Activated naive CD4-positive, alpha-beta T cell treated with anti-CD3 and anti-CD28 coated beads, Interleukin-2, amount 50 U/mL, for 72 hours (primary cell): ENCODE data around the gene COA3. TPM values are rescaled to one million over a fixed set of nuclear protein-coding genes. Genes with fewer than 3 reads are reported as not detected.

Source experiments
- ATAC-seq, 2 donors: fragments of 150-1000 bp; cut with Tn5 transposase; 2 replicates each; pipeline ENCODE4 v1.10.0; 2021; ENCODE audit warnings: mild to moderate bottlenecking in 2 of 2, moderate library complexity in 2 of 2
- DNase-seq, 2 donors: peaks; one replicate each; pipeline ENCODE4 v3.0.0; 2021 to 2022; ENCODE audit warnings: low spot score in 2 of 2
- H3K27ac Mint-ChIP-seq, 2 donors: one replicate each; pipeline ENCODE4 v1.8.0; 2022; ENCODE audit warnings: mild to moderate bottlenecking in 2 of 2, mixed read lengths in 2 of 2
- H3K36me3 Mint-ChIP-seq, 2 donors: one replicate each; pipeline ENCODE4 v1.8.0; 2022; ENCODE audit warnings: mixed read lengths in 2 of 2
- H3K9me3 Mint-ChIP-seq, 2 donors: one replicate each; pipeline ENCODE4 v1.8.0; 2022; ENCODE audit warnings: mixed read lengths in 2 of 2
- total RNA-seq, 2 donors: library from RNA; stranded (reverse); gene quantifications; one replicate each; pipeline ENCODE4 v1.2.3, GENCODE V29; 2022

The COA3 gene
- total RNA-seq, 2 donors from 2014 or later: 14.8 to 32.7 TPM

DNA sequence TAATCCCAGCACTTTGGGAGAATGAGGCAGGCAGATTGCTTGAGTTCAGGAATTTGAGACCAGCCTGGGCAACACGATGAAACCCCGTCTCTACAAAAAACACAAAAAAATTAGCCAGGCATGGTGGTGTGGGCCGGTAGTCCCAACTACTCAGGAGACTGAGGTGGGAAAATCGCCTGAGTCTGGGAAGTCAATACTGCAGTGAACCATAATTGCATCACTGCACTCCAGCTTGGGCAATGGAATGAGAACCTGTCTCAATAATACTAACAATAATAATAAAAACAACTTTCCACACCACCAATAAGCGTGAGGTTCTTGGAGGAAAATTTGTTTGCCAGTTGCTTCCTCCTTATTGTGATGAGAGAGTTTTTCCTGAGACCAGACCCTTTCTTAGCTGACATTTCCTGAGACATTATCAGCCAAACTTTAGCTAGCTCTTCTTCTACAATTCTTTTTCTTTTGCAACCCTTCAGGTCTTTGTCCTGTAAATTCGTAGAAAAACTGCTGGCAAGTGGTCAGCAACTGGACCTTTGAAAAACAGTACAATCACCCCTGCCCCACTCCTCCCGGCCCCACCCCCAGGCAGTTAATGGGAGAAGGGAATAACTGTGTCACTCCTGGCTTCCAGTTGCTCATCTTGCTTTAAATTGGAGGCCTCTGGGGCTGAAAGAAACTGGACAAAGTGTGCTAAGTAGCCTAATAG is 50.1 kb downstream of the COA3 start:
- ATAC-seq: no peak
- no peaks in the 10 kb centered on the region for H3K9me3 Mint-ChIP-seq
- no peak overlapping the region for H3K27ac Mint-ChIP-seq
- peaks cover 0 to 12% of the 10 kb centered on the region in 2 donors for H3K36me3 Mint-ChIP-seq
- DNase-seq: no peak

Other genes starting within 250 kb of the COA3 start
- 1 to 10 TPM in 1 of 2 donors, under 1 TPM in 1; 0.76 to 1.7 TPM for gene HSD17B1, start 245.8 kb downstream of the COA3 start, total RNA-seq
- 100 to 1,000 TPM in 1 of 2 donors, 10 to 100 TPM in 1; 86.4 to 124 TPM for gene COASY, start 236.6 kb downstream of the COA3 start, total RNA-seq
- gene MLX, start 231.6 kb downstream of the COA3 start, total RNA-seq: 10 to 100 TPM; 44.3 to 60.5 TPM
- 10 to 100 TPM; 24.7 to 52.5 TPM for gene PSMC3IP, start 221.0 kb downstream of the COA3 start, total RNA-seq
- 10 to 100 TPM; 39.4 to 44.8 TPM for gene RETREG3, start 189.3 kb downstream of the COA3 start, total RNA-seq
- 100 to 1,000 TPM in 1 of 2 donors, 10 to 100 TPM in 1; 56.3 to 151 TPM for gene TUBG1, start 189.0 kb downstream of the COA3 start, total RNA-seq
- 10 to 100 TPM; 12.7 to 23.3 TPM for gene TUBG2, start 139.4 kb downstream of the COA3 start, total RNA-seq
- 1 to 10 TPM; 1.2 to 2.9 TPM for gene PLEKHH3, start 121.7 kb downstream of the COA3 start, total RNA-seq
- gene CCR10, start 116.9 kb downstream of the COA3 start, total RNA-seq: 1 to 10 TPM in 1 of 2 donors, under 1 TPM in 1; 0.78 to 1.0 TPM
- 1 to 10 TPM in 1 of 2 donors, under 1 TPM in 1; 0.43 to 4.4 TPM for gene CNTNAP1, start 116.2 kb downstream of the COA3 start, total RNA-seq
- 10 to 100 TPM; 34.2 to 56.9 TPM for gene EZH1, start 53.7 kb downstream of the COA3 start, total RNA-seq
- gene RAMP2, start 37.5 kb downstream of the COA3 start, total RNA-seq: not detected
- 10 to 100 TPM; 58.4 to 62.2 TPM for gene VPS25, start 25.3 kb downstream of the COA3 start, total RNA-seq
- 1 to 10 TPM in 1 of 2 donors, under 1 TPM in 1; 0.56 to 1.7 TPM for gene WNK4, start 18.1 kb downstream of the COA3 start, total RNA-seq
- gene CNTD1, start 157 bp upstream of the COA3 start, total RNA-seq: under 1 TPM in 1 of 2 donors, not detected in 1; 0.43 TPM
- gene BECN1, start 25.6 kb upstream of the COA3 start, total RNA-seq: 10 to 100 TPM; 84.5 to 86.1 TPM
- 10 to 100 TPM; 79.1 to 95.5 TPM for gene PSME3, start 34.7 kb upstream of the COA3 start, total RNA-seq
- 1 to 10 TPM; 3.6 to 6.1 TPM for gene AOC2, start 45.9 kb upstream of the COA3 start, total RNA-seq
- gene AOC3, start 52.5 kb upstream of the COA3 start, total RNA-seq: 1 to 10 TPM; 3.0 to 5.0 TPM
- gene G6PC1, start 102.1 kb upstream of the COA3 start, total RNA-seq: not detected
- 10 to 100 TPM; 51.0 to 63.2 TPM for gene AARSD1, start 165.8 kb upstream of the COA3 start, total RNA-seq
- 1 to 10 TPM; 1.1 to 3.6 TPM for gene PTGES3L, start 181.4 kb upstream of the COA3 start, total RNA-seq
- gene RUNDC1, start 181.9 kb upstream of the COA3 start, total RNA-seq: 10 to 100 TPM; 10.7 to 15.2 TPM
- gene RPL27, start 199.7 kb upstream of the COA3 start, total RNA-seq: 1,000 to 10,000 TPM; 1,275 to 1,425 TPM
- 10 to 100 TPM; 33.3 to 62.3 TPM for gene IFI35, start 208.1 kb upstream of the COA3 start, total RNA-seq
- gene VAT1, start 223.7 kb upstream of the COA3 start, total RNA-seq: 10 to 100 TPM; 28.3 to 35.7 TPM
- gene RND2, start 226.5 kb upstream of the COA3 start, total RNA-seq: not detected